DND-41 (cell line): ENCODE measurements around the gene METTL9.
"Not testable (repeated sequence)": the region's sequence is repeated elsewhere in the genome, so short reads cannot be mapped to it uniquely, and the experiment has no call there.

Source experiments
- EZH2 ChIP-seq: IDR thresholded peaks from 3 replicates; pipeline ENCODE4 v1.6.1; 2012; ENCODE audit warnings: borderline replicate concordance, low read depth, mild to moderate bottlenecking, moderate library complexity, low read length, inconsistent platforms; ENCODE audit not compliant: severe bottlenecking
- TF ChIP-seq, protein P1 (sequence below): IDR thresholded peaks from 2 replicates; pipeline ENCODE4 v1.5.1; 2012; ENCODE audit warnings: borderline replicate concordance, low read length, moderate library complexity, mild to moderate bottlenecking; ENCODE audit not compliant: poor library complexity, severe bottlenecking; ENCODE audit errors: extremely low read depth

DNA sequence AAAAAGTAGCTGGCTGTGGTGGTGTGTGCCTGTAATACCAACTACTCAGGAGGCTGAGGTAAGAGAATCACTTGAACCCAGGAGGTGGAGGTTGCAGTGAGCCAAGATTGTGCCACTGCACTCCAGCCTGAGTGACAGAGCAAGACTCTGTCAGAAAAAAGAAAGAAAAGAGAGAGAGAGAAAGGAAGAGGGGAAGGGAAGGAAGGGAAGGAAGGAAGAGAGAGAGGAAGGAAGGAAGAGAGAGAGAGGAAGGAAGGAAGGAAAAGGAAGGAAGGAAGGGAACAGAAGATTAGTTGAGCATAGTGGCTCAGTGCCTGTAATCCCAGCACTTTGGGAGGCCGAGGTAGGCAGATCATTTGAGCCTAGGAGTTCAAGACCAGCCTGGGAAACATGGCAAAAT, 35.0 kb upstream of the METTL9 start:
- TF ChIP-seq, protein P1, sequence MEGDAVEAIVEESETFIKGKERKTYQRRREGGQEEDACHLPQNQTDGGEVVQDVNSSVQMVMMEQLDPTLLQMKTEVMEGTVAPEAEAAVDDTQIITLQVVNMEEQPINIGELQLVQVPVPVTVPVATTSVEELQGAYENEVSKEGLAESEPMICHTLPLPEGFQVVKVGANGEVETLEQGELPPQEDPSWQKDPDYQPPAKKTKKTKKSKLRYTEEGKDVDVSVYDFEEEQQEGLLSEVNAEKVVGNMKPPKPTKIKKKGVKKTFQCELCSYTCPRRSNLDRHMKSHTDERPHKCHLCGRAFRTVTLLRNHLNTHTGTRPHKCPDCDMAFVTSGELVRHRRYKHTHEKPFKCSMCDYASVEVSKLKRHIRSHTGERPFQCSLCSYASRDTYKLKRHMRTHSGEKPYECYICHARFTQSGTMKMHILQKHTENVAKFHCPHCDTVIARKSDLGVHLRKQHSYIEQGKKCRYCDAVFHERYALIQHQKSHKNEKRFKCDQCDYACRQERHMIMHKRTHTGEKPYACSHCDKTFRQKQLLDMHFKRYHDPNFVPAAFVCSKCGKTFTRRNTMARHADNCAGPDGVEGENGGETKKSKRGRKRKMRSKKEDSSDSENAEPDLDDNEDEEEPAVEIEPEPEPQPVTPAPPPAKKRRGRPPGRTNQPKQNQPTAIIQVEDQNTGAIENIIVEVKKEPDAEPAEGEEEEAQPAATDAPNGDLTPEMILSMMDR, result not testable (repeated sequence)
- not testable (repeated sequence) for TF ChIP-seq EZH2
